ENCODE measurements around the gene LDAH.
A peak's percentile ranks its signal among the peaks of the same experiment; 100 is the strongest.

LDAH gene

DNA sequence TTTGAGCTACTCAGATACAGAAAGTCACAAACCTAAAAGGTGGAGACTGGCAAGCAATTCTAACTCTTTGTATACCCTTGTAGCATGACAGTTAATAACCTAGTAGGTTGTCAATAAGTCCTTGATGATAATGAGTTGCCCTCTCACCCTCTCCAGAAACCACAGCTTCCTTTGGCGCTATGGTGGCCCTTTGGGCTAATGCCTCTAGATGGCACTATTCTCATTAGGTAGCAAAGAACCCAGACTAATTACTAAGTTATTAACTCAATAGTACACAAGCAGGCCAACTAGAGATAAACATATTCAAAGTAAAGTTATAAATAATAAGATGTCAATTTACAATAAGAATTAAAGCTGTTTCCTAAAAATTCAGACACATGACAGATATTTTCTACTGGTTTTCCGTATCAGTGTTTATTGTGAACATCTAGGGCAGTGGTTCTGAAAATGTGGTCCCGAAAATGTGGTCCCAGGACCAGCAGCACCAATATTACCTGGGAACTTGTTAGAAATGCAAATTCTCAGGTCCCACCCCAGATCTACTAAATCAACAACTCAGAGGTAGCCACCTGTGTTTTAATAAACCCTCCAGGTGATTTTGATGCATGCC is 41.1 kb downstream of the LDAH start:
- peak; percentile 19 for DNase-seq (ENCODE audit: low spot score)

DNA sequence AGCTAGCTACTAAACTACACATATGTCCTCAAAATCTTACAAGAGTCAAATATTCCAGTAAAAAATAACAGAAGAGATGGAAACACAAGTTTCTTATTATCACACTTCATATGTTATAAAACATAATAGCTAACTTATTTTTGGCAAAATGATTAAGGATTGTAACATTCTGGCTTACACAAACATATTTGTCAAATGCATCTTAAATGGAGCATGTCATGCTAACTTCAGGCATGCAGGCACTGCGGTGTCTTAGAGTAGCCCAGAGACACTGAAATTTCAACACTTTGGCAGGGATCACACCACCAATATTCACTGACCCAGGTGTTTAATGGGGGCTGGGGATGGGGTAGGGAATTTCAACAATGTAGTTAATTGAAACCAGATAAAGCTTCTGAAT is 51.6 kb downstream of the LDAH start:
- DNase-seq (ENCODE audit: low spot score), result no peak

DNA sequence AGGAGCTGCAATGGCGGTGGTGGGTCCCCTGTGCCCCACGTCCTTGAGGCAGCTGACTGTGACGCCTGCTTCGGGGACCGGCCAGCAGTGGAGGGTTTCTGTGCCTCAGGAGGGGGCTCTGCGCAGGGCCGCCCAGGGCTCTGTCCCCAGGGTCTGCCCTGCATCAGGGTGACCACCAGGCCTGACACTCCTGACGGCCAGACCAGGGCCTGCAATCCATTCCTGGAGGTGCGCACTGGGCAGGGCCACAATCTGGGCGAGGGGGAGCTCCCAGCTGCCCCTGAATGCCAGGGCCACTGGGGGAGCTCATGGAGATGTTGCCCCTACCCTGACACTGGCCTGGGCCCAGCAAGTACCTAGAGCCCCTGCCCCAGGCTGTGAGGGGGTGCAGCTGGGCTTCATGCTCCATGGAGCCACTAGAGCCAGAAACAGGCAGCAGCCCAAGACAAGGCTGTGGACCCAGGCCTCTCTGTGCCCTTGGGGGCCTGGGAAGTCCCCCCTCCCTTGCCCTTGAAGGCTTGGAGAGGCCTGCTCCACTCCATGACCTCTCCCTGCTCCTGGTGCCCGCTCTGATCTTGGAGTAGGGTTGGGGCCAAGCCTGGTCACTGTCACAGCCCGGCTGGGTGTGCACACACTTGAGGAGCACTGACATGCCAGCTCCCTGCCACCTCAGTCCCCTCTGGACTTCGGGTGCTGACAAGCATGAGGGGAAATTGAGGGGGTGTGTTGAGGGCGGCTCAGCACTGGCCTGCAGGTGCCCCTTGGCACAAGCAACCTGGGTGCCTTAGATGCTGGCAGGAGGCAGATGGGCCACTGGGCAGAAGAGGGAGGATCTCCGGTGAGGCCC is 55.9 kb downstream of the LDAH start:
- no peak for DNase-seq (ENCODE audit: low spot score)

DNA sequence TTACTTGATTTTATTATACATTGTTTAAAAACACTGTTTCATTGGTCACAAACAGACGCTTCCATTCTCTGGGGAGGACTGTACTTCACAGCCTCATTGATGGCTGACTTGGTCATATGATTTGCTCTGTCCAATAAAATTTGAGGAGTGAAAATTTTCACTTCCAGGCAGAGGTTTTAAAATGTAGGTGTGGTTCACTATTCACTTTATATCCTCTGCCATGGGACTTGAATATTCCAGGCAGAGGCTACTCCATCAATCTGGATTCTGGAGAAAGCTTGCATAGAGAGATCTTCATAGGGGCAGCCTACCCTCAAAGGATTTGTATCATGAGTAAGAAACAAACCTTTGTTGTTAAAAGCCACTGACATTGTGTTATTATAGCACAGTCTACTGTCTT is 56.7 kb downstream of the LDAH start:
- no peak for DNase-seq (ENCODE audit: low spot score)

DNA sequence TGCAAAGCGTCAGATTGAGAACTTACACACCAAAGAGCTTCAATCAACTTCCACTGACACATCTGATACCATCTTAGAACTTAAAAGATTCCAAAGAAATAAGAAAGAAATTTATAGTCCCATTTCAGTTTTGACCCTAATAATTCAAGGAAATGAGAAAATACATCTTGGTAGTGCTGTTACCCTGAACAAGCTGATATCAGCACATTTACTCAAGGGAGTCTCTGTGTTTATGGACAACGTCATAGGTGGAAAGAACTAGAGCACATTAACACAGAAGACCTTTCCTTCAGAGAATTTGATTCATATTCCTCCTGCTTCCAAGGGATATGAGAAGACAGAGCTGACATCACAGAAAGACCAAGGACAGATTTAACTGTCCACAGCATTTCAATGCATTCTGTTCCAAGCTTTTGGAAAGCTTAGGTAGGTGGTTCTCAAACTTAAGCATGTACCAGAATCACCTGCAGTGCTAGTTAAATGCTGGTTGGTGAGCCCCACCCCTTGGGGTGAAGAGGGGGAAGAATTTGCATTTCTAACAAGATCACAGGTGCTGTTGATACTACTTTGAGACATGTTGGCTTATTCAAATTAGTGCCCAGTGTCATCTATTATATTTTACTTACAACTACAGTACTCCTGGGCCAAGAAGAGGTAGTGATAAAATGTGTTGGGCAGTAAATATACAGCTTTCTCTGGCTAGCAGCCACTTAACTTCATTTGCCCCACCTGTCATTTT is 59.8 kb downstream of the LDAH start:
- DNase-seq (ENCODE audit: low spot score), result peak; percentile 63

DNA sequence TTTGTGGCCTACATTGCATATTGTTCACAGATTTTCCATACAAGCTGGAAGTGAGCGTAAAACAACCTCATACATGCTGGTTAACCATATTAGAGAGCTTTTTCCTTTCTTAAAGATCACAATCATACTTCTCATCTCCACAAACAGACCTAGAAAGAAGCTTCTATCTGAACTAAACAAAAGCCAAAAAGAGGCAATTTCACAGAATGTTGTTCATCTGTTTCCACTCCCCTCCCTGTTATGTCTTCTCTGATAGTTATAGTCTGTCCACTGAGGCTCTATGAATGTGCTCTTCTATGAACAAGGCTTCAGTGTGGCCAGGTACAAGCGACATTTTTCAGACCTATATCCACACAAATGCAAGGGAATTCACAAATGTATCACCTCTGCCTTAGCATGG is 63.4 kb downstream of the LDAH start:
- DNase-seq (ENCODE audit: low spot score), result no peak

DNA sequence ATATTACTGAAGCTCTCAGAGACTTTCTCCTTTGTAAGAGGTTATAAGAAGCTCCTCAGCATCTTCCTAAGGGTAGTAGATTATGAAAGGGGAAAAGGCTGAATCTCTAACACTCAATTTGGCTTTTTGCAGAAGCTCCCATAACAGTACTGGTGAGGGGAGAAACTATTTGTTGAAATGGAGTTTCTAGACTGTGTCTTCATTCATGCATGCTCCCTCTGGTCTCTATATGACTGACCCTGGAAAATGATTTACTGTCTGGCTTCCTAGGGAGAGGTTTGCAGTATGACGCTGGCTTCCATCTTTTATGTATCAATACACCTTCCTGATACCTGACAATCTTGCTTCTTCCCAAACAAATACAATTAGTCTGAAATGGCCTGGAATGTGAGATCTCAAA is 63.9 kb downstream of the LDAH start:
- no peak for DNase-seq (ENCODE audit: low spot score)

DNA sequence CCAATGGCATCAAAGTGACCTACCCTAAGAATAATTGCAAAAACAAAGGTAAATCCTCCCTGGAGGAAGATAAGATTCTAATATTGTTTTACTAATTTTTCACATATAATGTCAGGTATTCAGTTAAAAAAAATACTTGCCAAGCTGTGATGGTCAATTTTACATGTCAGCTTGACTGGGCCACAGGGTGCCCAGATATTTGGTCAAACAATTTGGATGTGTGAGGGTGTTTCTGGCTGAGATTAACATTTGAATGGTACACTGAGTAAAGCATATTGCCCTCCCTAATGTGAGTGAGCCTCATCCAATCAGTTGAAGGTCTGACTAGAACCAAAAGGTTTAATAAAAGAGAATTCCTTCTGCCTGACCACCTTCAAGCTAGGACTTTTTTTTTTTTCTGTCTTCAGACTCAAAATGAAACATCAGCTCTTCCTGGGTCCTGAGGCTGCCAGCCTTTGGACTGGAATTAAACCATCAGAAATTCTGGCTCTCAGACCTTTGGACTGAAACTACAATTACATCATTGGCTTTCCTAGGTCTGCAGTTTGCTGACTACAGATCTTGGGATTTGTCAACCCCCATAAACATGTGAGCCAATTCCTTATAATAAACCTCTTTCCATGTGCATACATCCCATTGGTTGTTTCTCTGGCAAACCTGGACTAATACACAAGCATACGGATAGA is 65.4 kb downstream of the LDAH start:
- DNase-seq (ENCODE audit: low spot score), result no peak

DNA sequence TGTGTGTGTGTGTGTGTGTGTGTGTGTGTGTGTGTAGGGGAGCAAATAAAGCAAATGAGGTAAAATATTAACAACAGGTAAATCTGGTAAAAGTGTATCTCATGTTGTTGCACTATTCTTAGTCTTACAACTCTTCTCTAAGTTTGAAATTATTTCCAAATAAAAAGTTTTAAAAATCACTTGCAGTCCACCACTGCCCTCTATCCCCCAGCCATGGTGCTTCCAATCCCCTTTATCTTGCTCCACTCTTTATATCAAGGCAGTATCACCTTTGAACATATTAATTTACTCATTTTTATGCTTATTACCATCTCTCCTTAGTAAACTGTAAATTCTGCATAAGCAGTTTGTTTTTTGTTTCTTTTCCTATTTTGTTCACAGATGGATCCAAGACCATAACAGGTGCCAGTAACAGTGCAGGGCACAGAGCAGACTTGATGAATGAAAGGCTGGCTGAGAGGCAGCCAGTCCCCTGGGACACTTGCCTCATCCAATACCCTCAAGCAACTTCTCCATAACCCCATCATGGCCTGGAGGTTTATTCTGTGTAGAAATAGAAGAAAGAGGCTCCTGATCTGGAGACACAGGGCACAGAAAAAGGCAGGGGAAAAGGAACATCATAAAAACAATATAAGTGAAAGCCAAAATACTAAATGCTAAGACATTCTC is 67.6 kb downstream of the LDAH start:
- no peak for DNase-seq (ENCODE audit: low spot score)

DNA sequence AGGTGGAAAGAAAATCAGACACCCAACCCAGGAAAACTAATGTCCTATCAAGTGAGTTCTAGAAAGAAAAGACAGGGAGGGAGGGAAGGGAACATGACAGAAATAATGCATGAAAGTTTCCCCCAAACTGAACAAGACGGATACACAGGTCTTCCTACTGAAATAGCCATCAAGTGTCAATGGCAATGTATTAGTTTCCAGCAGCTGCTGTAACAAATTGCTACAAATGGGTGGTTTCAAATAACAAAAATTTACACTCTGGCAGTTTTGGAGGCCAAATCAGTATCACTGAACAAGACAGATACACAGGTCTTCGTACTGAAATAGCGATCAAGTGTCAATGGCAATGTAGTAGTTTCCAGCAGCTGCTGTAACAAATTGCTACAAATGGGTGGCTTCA is 70.6 kb downstream of the LDAH start:
- no peak for DNase-seq (ENCODE audit: low spot score)

DNA sequence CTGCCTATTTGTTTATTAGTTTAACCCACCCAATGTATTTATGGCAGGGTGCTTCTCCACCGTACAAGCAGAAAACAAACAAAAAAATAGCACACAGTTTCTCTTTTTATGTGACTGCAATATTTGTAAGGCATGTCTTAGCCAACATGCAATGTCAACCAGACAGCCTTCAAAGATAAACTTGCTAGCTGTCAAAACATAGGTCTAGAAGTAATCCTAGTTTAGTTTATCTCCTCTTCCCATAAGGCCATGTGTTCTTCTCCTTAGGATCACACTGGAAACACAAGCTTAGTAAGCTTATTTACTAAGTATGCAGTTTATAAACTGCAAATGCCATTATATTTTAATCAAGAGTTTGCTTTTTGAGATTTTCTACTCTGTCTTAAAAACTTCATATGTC is 75.6 kb downstream of the LDAH start:
- DNase-seq (ENCODE audit: low spot score), result no peak

DNA sequence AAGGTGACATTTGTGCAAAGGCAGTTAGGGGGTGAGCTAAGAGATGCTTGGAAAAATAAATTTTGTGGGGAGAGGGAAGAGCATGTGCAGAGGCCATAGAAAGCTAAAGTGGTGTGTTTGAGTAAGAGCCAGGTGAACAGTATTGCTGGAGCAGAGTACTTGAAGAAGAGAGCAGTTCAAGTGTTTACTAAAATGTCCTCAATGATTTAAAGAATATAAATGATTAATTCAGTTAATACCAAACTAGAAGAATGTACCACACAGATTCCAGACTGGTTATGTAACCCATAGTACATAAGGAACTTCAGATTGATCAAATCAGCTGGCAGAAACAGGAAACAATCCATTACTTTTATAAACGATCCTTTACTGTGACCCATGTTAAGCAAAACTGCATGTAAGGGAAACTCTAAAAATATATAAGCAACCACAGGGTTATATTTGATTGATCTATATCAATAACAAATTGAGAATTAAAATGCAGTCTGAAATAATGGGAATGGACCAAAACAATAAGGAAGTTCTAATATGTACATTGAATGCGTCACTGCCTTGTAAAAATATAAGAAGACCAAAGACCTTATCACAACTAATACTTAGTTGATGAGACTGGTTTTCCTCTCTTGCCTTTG is 76.9 kb downstream of the LDAH start:
- no peak for DNase-seq (ENCODE audit: low spot score)

DNA sequence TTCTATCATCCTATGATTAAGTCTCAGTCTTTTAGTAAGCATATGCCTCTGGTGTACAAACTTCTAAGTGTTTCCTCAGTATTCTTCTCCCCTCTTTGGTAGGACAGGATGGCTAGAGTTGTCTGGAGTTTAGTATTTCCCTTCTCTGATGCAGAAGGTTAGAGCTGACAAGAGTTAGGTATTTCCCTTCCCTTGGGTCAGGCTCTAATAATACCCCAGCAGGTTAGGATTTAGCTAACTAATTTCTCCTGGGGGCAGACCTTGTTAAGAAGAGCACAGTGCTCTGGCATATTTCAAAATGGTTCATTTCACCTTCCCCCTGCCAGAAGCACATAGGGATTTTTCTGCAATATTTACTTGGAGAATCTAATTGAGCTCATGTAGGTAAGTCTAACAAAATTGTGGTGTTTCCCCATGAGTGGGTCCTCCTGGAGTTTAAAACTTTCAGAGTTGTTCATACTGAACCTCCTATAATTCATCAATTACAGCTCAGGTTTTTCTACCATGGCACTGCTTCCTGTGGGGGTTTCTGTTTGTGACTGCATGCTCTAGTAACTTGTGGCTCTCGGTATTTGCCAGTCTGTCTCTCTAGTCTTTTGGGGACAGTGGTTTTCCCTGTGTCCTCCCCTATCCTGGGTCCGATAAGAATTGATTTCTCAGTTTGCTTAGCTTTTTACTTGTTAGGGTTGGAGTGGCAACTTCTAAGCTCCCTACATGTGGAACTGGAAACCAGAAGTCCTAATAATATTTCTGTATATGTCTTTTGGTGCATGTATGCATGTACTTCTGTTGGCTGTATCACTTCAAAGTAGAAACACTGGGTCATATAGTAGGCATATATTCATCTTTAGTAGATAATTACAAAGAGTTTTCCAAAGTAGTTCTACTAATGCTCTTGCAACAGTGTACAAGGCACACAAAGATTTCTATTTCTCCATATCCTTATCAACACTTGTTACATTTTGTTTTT is 78.2 kb downstream of the LDAH start:
- DNase-seq (ENCODE audit: low spot score), result no peak

DNA sequence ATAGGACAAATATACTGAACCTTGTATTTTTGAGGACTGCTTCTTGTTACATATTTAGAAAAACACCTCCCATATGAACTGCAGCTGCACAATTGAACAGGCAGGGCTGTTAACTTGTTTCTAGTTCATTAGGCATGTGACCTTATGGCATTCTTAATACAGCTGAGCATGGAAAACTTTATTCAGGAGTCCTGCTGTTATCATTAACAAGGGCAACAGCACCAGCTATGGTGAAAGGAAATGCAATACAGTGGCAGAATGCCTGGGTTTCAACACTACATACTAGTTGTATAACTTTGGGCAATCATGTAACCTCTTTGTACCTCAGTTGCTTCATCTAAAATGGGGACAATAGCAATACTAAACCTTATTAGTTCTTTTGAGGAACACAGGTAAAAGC is 84.1 kb downstream of the LDAH start:
- DNase-seq (ENCODE audit: low spot score), result no peak

DNA sequence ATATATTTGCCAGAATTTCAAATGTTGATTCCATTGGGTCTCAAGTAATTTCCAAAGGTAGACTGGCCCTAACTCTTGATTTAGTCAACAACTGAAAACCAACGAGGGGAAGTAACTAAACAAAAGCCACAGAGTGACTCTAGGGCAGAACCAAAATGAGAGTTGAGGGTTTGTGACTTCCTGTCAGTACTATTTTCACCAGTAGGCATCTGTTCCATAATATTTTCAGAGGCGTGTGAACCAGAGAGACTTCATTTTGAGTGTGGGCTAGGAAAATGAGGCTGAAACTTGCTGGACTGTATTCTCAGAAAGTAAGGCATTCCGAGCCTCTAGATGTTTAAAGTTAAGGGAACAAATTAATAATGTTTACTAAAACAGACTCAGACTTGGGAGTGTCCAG is 85.4 kb downstream of the LDAH start:
- DNase-seq (ENCODE audit: low spot score), result peak; percentile 9

DNA sequence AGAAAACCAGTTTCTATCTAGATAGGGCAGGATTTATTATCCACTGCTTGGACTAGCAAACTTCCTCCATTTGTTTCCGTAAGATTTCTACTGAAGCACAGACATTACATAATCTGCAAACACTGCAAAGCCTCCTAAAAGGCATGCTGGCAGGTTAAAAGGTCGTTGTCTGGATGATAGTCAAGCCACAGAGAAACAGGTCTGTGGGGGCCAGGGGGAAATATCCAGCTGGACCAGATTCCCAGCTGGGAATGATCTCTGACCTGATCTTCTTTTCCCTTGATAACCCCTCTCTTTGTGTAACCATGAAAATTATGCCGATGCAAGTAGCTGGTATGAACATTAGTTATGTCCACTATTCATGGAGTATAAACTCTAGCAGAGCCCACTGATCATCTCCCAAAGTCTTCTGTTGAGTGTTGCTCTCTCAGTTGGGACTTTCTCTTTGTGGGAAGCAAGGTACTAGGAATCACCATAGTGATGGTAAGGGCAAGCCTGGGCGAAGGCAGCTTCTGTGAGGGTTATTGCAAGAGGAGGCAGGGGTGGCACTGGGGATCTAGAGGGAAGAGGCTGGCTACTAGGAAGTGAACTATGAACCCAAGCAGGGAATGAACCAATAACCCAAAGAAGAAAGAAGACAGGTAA is 94.7 kb downstream of the LDAH start:
- no peak for DNase-seq (ENCODE audit: low spot score)

DNA sequence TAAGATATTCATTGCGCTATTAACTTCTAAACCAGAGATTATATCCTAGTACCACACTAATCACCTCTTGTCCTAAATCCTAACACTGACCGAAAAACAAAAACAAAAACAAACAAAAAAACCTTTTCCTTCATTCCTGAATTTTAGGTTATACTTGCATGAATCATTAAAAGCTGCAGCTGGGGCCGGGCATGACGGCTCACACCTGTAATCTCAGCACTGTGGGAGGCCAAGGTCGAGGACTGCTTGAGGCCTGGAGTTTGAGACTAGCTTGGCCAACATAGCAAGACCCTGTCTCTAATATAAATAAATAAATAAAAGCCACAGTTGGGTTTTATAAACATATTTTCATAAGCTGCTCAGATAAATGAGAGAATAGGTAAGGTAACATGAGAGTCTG is 96.0 kb downstream of the LDAH start:
- no peak for DNase-seq (ENCODE audit: low spot score)

DNA sequence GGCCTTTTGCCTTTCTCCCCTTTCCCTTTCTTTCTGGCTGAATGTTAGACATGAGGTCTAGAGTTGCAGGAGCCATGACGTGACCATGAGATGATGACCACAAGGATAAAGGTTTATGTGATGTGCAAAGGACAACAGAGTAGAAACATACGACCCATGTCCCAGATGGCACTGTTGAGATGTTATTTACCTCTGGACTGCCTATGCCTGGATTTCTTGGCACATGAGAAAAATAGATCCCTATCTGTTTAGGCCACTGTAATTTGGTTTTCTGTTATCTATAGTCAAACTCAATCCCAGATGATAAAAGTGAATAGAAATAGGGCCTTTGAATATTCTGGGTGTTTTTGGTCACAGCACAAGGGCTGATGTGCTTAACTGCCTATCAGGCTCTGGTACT is 97.1 kb downstream of the LDAH start:
- DNase-seq (ENCODE audit: low spot score), result no peak

DNA sequence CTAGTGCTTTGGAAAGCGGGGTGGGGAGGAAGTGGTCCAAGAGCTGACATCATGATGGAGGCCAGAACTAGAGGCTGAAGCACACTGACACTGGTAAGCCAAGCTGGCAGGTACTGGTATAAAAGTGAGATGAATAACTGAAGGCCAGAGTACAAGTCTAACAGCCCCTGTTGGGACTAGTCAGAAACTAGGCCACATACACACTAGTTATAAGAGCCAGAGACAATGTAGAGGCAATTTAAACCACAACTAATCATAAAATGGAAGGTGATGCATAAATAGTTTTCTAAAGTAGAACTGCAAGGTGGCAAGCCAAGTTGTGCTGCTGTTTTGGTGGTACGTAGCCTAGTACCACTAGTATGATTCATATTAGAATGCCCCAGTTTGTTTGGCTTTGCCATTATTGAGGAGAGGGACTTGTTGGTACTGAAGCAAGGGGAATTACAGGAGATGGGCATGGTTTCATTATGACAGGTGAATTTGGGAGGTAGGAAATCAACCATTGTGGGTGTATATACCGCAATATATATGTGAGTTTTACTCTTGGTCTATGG is 98.3 kb downstream of the LDAH start:
- DNase-seq (ENCODE audit: low spot score), result no peak

DNA sequence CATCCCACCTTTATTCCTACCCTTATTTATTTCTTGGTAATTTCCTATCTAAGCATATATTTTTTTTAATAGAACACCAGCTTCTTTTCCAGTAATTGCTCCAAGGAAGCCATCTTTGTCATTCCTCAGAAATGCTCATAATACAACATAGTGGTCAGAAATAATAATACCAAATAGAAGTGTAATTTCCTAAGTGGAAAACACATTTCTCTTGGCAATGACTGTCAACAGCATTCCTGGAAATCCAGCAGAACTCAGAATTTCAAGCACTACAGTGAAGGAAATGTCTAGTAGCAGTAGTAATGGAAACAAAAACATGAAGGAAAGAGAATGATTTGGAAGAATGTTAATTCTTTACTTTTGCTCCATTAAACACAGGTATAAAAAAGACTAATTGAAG is 99.4 kb downstream of the LDAH start:
- no peak for DNase-seq (ENCODE audit: low spot score)

Measured in germinal center (tissue), 1 donor.